Ovary (tissue), 3 donors: ENCODE measurements around the gene ARHGAP40.

Experiments used
- EP300 ChIP-seq: sonication (generic); formaldehyde crosslinking; IDR thresholded peaks from one replicate; pipeline ENCODE4 v1.6.1; 2017; ENCODE audit warnings: antibody characterized with exemption
- POLR2A ChIP-seq: fragments of 450-650 bp; IDR thresholded peaks from one replicate; pipeline ENCODE4 v1.6.1; 2017; ENCODE audit warnings: antibody characterized with exemption, mild to moderate bottlenecking, moderate library complexity
- TF ChIP-seq, protein P1 (sequence below), 3 donors: fragments of 450-650 bp in 2 of 3; fragments of 200-600 bp in 1 of 3; IDR thresholded peaks; one replicate each; pipeline versions ENCODE4 v1.5.1 to v1.8.0; 2016 to 2022; ENCODE audit warnings: antibody characterized with exemption in 3 of 3, mild to moderate bottlenecking in 1 of 3
- donor health status: DM: no; HTN: no; CAD: no.

DNA sequence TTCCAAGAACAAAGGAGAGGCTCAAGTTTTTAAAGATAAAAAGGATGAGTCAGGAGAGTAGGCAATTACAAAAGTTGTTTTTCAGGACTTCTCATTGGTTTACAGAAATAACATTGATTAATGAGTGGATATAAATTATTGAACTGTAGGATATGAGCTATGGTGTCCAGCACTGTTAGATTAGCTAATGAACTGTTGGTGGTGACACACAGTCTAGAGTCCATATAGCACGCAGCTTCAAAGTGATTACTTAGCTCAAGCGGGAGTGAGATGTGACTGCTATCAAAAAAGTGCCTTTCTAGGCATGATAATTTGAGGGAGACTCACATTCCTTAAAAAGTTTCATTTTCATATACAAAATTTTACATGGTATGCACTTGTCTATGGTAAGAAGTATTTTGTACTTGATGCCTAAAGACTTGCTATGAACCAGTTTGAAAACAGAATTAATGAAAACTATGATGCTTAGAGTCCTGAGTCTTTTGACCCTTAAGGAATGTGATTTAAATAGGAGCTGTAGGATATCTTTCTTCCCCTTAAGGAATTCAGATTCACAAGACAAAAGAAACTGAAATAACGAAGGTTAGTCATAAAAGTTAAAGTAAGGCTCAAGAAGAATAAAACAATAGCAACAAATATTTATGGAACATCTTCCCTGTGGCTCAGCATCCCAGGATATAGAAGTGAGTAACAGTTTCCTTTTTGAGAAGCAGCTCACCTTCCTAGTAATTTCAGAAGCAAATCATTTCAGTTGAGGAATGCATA, 42.8 kb upstream of the ARHGAP40 start:
- TF ChIP-seq, protein P1, sequence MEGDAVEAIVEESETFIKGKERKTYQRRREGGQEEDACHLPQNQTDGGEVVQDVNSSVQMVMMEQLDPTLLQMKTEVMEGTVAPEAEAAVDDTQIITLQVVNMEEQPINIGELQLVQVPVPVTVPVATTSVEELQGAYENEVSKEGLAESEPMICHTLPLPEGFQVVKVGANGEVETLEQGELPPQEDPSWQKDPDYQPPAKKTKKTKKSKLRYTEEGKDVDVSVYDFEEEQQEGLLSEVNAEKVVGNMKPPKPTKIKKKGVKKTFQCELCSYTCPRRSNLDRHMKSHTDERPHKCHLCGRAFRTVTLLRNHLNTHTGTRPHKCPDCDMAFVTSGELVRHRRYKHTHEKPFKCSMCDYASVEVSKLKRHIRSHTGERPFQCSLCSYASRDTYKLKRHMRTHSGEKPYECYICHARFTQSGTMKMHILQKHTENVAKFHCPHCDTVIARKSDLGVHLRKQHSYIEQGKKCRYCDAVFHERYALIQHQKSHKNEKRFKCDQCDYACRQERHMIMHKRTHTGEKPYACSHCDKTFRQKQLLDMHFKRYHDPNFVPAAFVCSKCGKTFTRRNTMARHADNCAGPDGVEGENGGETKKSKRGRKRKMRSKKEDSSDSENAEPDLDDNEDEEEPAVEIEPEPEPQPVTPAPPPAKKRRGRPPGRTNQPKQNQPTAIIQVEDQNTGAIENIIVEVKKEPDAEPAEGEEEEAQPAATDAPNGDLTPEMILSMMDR (IDR thresholded peaks at IDR 0.05): no peak
- TF ChIP-seq POLR2A: no peak
- no peak for TF ChIP-seq EP300
